Astrocyte (in vitro differentiated cells and primary cell): ENCODE data around the gene WHRN. TPM values are rescaled to one million over a fixed set of nuclear protein-coding genes. Genes with fewer than 3 reads are reported as not detected.

Experiments used
- DNase-seq: peaks from one replicate; pipeline ENCODE4 v3.0.0-alpha.2; 2010; ENCODE audit warnings: low read depth
- FAIRE-seq: peaks from 2 replicates; lab custom pipeline; 2011; peaks lifted over from hg19 to GRCh38; lab: Jason Lieb, UNC
- H2AFZ ChIP-seq: 2 replicates; pipeline ENCODE4 v1.6.0; 2012; ENCODE audit warnings: low read depth, low read length, inconsistent platforms
- H3K27ac ChIP-seq: 2 replicates; pipeline ENCODE4 v1.5.1; 2011; ENCODE audit warnings: low read depth, low read length, inconsistent platforms
- H3K27me3 ChIP-seq: 2 replicates; pipeline ENCODE4 v1.6.0; 2011; ENCODE audit warnings: low read length, inconsistent platforms; ENCODE audit not compliant: insufficient read depth
- H3K36me3 ChIP-seq: 2 replicates; pipeline ENCODE4 v1.5.1; 2011; ENCODE audit warnings: low read length, inconsistent platforms; ENCODE audit not compliant: insufficient read depth
- H3K4me1 ChIP-seq: 2 replicates; pipeline ENCODE4 v1.5.1; 2011; ENCODE audit warnings: low read length, inconsistent platforms; ENCODE audit not compliant: insufficient read depth
- H3K4me2 ChIP-seq: 2 replicates; pipeline ENCODE4 v1.6.0; 2012; ENCODE audit warnings: low read length, inconsistent platforms
- H3K4me3 ChIP-seq: 2 replicates; pipeline ENCODE4 v1.5.1; 2011; ENCODE audit warnings: low read depth, mild to moderate bottlenecking, low read length, inconsistent platforms; ENCODE audit not compliant: insufficient read depth
- H3K79me2 ChIP-seq: 2 replicates; pipeline ENCODE4 v1.6.0; 2012; ENCODE audit warnings: mild to moderate bottlenecking, low read length, inconsistent platforms; ENCODE audit not compliant: insufficient read depth
- H3K9ac ChIP-seq: 2 replicates; pipeline ENCODE4 v1.6.0; 2012; ENCODE audit warnings: mild to moderate bottlenecking, low read length, inconsistent platforms
- H3K9me3 ChIP-seq: 2 replicates; pipeline ENCODE4 v1.5.1; 2012; ENCODE audit warnings: low read depth, mild to moderate bottlenecking, low read length, inconsistent platforms; ENCODE audit not compliant: insufficient read depth
- H4K20me1 ChIP-seq: 2 replicates; pipeline ENCODE4 v1.6.0; 2012; ENCODE audit warnings: low read length, inconsistent platforms; ENCODE audit not compliant: insufficient read depth
- H3K27ac Mint-ChIP-seq: one replicate; pipeline ENCODE4 v1.8.0; 2021; ENCODE audit warnings: mild to moderate bottlenecking, mixed read lengths; ENCODE audit not compliant: unreplicated experiment
- H3K27me3 Mint-ChIP-seq: one replicate; pipeline ENCODE4 v1.8.0; 2021; ENCODE audit warnings: low read depth, mixed read lengths; ENCODE audit not compliant: unreplicated experiment
- H3K36me3 Mint-ChIP-seq: one replicate; pipeline ENCODE4 v1.8.0; 2021; ENCODE audit warnings: low read depth, mixed read lengths; ENCODE audit not compliant: unreplicated experiment
- H3K4me1 Mint-ChIP-seq: one replicate; pipeline ENCODE4 v1.8.0; 2021; ENCODE audit warnings: low read depth, mixed read lengths; ENCODE audit not compliant: unreplicated experiment
- H3K4me3 Mint-ChIP-seq: one replicate; pipeline ENCODE4 v1.8.0; 2021; ENCODE audit warnings: mild to moderate bottlenecking, moderate library complexity, mixed read lengths; ENCODE audit not compliant: unreplicated experiment
- H3K9me3 Mint-ChIP-seq: one replicate; pipeline ENCODE4 v1.8.0; 2021; ENCODE audit warnings: mild to moderate bottlenecking, mixed read lengths; ENCODE audit not compliant: unreplicated experiment
- CTCF ChIP-seq: IDR thresholded peaks from 2 replicates; pipeline ENCODE4 v1.5.1; 2011; ENCODE audit warnings: low read depth, mild to moderate bottlenecking, inconsistent platforms, low read length, moderate library complexity; ENCODE audit not compliant: insufficient read depth
- EZH2 ChIP-seq: IDR thresholded peaks from 2 replicates; pipeline ENCODE4 v1.6.1; 2012; ENCODE audit warnings: mild to moderate bottlenecking, low read length, inconsistent platforms; ENCODE audit not compliant: insufficient read depth
- total RNA-seq: library from RNA; stranded (reverse); gene quantifications from 2 replicates; pipeline ENCODE4 v1.2.1, GENCODE V29; 2021

Gene WHRN
- total RNA-seq, 1 donor from 2014 or later, result 10.2 TPM

- H3K4me3 ChIP-seq, result no peak overlapping the region
- H3K36me3 ChIP-seq, result no peaks in the 10 kb centered on the region
- TF ChIP-seq EZH2, result no peak
- TF ChIP-seq CTCF, result no peak
- H3K79me2 ChIP-seq, result no peaks in the 10 kb centered on the region
- H3K4me1 ChIP-seq, result peaks cover 4% of the 10 kb centered on the region
- no peak overlapping the region for H3K4me2 ChIP-seq
- peaks cover 5% of the 10 kb centered on the region for H4K20me1 ChIP-seq
- H3K9me3 ChIP-seq, result no peaks in the 10 kb centered on the region
- H3K4me3 Mint-ChIP-seq, result no peak overlapping the region
- H3K27ac ChIP-seq, result no peak overlapping the region
- H3K27me3 ChIP-seq, result peaks cover 32% of the 10 kb centered on the region
- H3K9me3 Mint-ChIP-seq, result peaks cover 2% of the 10 kb centered on the region
- no peak overlapping the region for H2AFZ ChIP-seq
- H3K4me1 Mint-ChIP-seq, result peaks cover 20% of the 10 kb centered on the region
- H3K9ac ChIP-seq, result no peak overlapping the region
- DNase-seq (no peak), FAIRE-seq (no peak)
- H3K27me3 Mint-ChIP-seq, result peaks cover 23% of the 10 kb centered on the region
- peaks cover 15% of the 10 kb centered on the region for H3K36me3 Mint-ChIP-seq
- H3K27ac Mint-ChIP-seq, result no peak overlapping the region
These were observed 85.5 kb downstream of the WHRN start for GRCh38 chr9:114419796-114420195.

- peaks cover 29% of the 10 kb centered on the region for H3K4me1 Mint-ChIP-seq
- no peak overlapping the region for H3K27ac Mint-ChIP-seq
- H3K9me3 Mint-ChIP-seq, result peaks cover 2% of the 10 kb centered on the region
- no peak overlapping the region for H3K4me3 ChIP-seq
- H3K4me1 ChIP-seq, result peaks cover 14% of the 10 kb centered on the region
- TF ChIP-seq EZH2 (no peak), CTCF (no peak)
- peaks cover 9% of the 10 kb centered on the region for H3K36me3 Mint-ChIP-seq
- H2AFZ ChIP-seq, result no peak overlapping the region
- H4K20me1 ChIP-seq, result peaks cover 5% of the 10 kb centered on the region
- no peak overlapping the region for H3K4me2 ChIP-seq
- peaks cover 12% of the 10 kb centered on the region for H3K27me3 Mint-ChIP-seq
- H3K9ac ChIP-seq, result no peak overlapping the region
- H3K36me3 ChIP-seq, result no peaks in the 10 kb centered on the region
- no peak overlapping the region for H3K27ac ChIP-seq
- H3K27me3 ChIP-seq, result peaks cover 26% of the 10 kb centered on the region
- H3K4me3 Mint-ChIP-seq, result no peak overlapping the region
- DNase-seq (no peak), FAIRE-seq (no peak)
- no peaks in the 10 kb centered on the region for H3K79me2 ChIP-seq
- no peaks in the 10 kb centered on the region for H3K9me3 ChIP-seq
These were observed 87.2 kb downstream of the WHRN start for GRCh38 chr9:114418053-114418452.

- Histone ChIP-seq H3K9me3 (no peaks in the 10 kb centered on the region), H3K4me1 (peaks cover 14% of the 10 kb centered on the region), H3K27ac (no peak overlapping the region), H3K9ac (no peak overlapping the region), H3K79me2 (no peaks in the 10 kb centered on the region), H3K4me2 (no peak overlapping the region), H2AFZ (no peak overlapping the region), H3K36me3 (no peaks in the 10 kb centered on the region), H3K27me3 (peaks cover 24% of the 10 kb centered on the region), H4K20me1 (peaks cover 5% of the 10 kb centered on the region), H3K4me3 (no peak overlapping the region)
- TF ChIP-seq EZH2, result no peak
- TF ChIP-seq CTCF, result no peak
- Mint-ChIP-seq H3K36me3 (peaks cover 9% of the 10 kb centered on the region), H3K4me1 (peaks cover 29% of the 10 kb centered on the region), H3K9me3 (peaks cover 2% of the 10 kb centered on the region), H3K27me3 (peaks cover 9% of the 10 kb centered on the region), H3K27ac (peak overlapping the region; percentile 30), H3K4me3 (no peak overlapping the region)
- DNase-seq, result peak; percentile 83
- peak; percentile 55 for FAIRE-seq
These were observed 87.8 kb downstream of the WHRN start for GRCh38 chr9:114417511-114417910.
